AML-193 (cell line): ENCODE measurements around the gene ATP6V0D1.
"Not testable (repeated sequence)": the region's sequence is repeated elsewhere in the genome, so short reads cannot be mapped to it uniquely, and the experiment has no call there.

ENCODE experiments used
- DNase-seq, 2 experiments: peaks; one replicate each; lab custom pipeline; 2025; lab: John Stamatoyannopoulos, UW

Gene ATP6V0D1

GRCh38 chr16:67504031-67505021 is 23.4 kb upstream of the ATP6V0D1 start:
- DNase-seq: no peak

GRCh38 chr16:67499106-67499505 is 18.1 kb upstream of the ATP6V0D1 start:
- DNase-seq: no peak

GRCh38 chr16:67490335-67491096 is 9.6 kb upstream of the ATP6V0D1 start:
- DNase-seq: peak; percentile 81 to 84

GRCh38 chr16:67489401-67490083 is 8.6 kb upstream of the ATP6V0D1 start:
- DNase-seq: no peak

GRCh38 chr16:67487561-67487960 is 6.6 kb upstream of the ATP6V0D1 start:
- DNase-seq: not testable (repeated sequence)

- peak; percentile 29 to 46 for DNase-seq
These were observed 5.8 kb upstream of the ATP6V0D1 start for GRCh38 chr16:67486805-67487204.

- DNase-seq: no peak
These were observed 3.0 kb upstream of the ATP6V0D1 start for GRCh38 chr16:67483731-67484525.

- no peak for DNase-seq
These were observed 2.2 kb upstream of the ATP6V0D1 start, which contains the start of gene AGRP for GRCh38 chr16:67483150-67483549. TSS of gene AGRP (minus strand) at chr16:67483547. CDS start at chr16:67483398, 149 bp downstream.

GRCh38 chr16:67482233-67482924 is 1.4 kb upstream of the ATP6V0D1 start:
- no peak for DNase-seq

GRCh38 chr16:67481561-67482232 is 740 bp upstream of the ATP6V0D1 start:
- peak in 1 of 2 experiments; percentile 55 for DNase-seq

- no peak for DNase-seq
These were observed 2.9 kb downstream of the ATP6V0D1 start for GRCh38 chr16:67477960-67478554.

GRCh38 chr16:67474551-67475455 is 6.2 kb downstream of the ATP6V0D1 start:
- DNase-seq: no peak

- no peak for DNase-seq
These were observed 9.1 kb downstream of the ATP6V0D1 start for GRCh38 chr16:67471758-67472384.

GRCh38 chr16:67470359-67470758 is 10.6 kb downstream of the ATP6V0D1 start:
- no peak for DNase-seq

- no peak for DNase-seq
These were observed 12.2 kb downstream of the ATP6V0D1 start for GRCh38 chr16:67468731-67469130.

- no peak for DNase-seq
These were observed 14.4 kb downstream of the ATP6V0D1 start for GRCh38 chr16:67466581-67466980.

- no peak for DNase-seq
These were observed 16.4 kb downstream of the ATP6V0D1 start for GRCh38 chr16:67464565-67464964.

GRCh38 chr16:67463691-67464090 is 17.3 kb downstream of the ATP6V0D1 start:
- no peak for DNase-seq
